ENCODE measurements around the gene DEFB131A.
"Not testable (repeated sequence)": the region's sequence is repeated elsewhere in the genome, so short reads cannot be mapped to it uniquely, and the experiment has no call there.

The DEFB131A gene, protein sequence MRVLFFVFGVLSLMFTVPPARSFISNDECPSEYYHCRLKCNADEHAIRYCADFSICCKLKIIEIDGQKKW

GRCh38 chr4:9444114-9444513 is at the start of gene DEFB131A:
DEFB131A (plus strand) TSS chr4:9444414; CDS start chr4:9444534, 120 bp downstream.
- not testable (repeated sequence) for DNase-seq (ENCODE audit: low spot score)

GRCh38 chr4:9405774-9406173 is 38.4 kb upstream of the DEFB131A start:
- not testable (repeated sequence) for DNase-seq (ENCODE audit: low spot score)

- not testable (repeated sequence) for DNase-seq (ENCODE audit: low spot score)
Measured at GRCh38 chr4:9406491-9406890, 37.7 kb upstream of the DEFB131A start.

DNA sequence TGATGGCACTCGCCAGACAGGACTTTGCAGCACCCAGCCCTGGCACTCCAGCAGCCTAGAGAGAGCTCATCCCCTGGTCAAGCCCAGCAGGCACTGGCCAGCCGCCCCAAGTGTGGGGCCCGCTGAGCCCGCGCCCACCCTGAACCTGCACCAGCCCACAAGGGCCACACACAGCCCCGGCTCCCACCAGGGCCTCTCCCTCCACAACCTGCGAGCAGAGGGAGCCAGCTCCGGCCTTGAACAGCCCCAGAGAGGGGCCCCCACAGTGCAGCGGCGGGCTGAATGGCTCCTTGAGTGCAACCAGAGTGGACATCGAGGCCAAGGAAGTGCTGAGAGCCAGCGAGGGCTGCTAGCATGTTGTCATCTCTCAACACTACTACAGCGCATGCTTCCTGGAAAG is 34.4 kb upstream of the DEFB131A start:
- no peak for DNase-seq (ENCODE audit: low spot score)

DNA sequence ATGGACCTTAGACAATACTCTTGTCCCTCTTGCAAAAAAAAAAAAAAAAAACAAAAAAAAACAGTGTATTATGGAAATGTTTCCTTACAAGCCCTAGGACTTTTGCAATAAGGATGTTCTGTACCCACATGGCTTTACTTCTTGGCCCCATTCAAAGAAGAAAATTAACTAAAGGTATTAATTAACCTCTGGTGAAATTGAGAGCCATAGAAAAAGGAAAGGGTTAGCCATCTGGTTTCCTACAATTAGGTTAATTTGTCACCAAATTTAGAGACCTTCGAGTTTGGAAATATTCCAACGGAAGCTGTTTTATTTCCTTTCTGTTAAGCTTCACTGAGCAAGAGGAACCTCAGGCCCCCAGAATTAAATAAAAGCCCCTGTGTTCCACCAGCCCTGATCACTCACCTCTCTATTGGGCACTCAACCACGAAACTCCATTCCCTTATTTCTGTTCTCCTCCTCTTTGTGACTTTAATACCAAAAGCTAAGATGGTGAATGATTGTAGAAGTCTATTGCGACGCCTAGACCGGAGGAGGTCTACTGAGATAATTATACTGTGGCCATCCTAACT is 22.2 kb upstream of the DEFB131A start:
- not testable (repeated sequence) for DNase-seq (ENCODE audit: low spot score)

GRCh38 chr4:9425916-9426315 is 18.3 kb upstream of the DEFB131A start:
- DNase-seq (ENCODE audit: low spot score): not testable (repeated sequence)

- not testable (repeated sequence) for DNase-seq (ENCODE audit: low spot score)
Measured at GRCh38 chr4:9430061-9430460, 14.2 kb upstream of the DEFB131A start.

- DNase-seq (ENCODE audit: low spot score): not testable (repeated sequence)
Measured at GRCh38 chr4:9433320-9433719, 10.9 kb upstream of the DEFB131A start.

DNA sequence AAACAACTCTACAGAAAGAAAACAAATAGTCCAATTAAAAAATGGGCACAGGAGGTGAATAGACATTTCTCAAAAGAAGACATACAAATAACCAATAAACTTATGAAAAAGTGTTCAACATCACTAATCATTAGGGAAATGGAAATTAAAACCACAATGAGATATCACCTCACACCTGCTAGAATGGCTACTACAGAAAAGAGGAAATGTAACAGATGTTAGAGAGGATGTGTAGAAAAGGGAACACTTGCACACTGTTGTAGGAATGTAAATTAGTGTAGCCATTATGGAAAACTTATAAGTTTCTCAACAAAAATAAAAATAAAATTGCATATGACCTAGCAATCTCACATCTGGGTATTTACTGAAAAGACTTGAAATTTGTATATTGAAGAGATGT is 7.5 kb upstream of the DEFB131A start:
- not testable (repeated sequence) for DNase-seq (ENCODE audit: low spot score)

GRCh38 chr4:9442355-9442754 is 1.9 kb upstream of the DEFB131A start:
- DNase-seq (ENCODE audit: low spot score): not testable (repeated sequence)

DNA sequence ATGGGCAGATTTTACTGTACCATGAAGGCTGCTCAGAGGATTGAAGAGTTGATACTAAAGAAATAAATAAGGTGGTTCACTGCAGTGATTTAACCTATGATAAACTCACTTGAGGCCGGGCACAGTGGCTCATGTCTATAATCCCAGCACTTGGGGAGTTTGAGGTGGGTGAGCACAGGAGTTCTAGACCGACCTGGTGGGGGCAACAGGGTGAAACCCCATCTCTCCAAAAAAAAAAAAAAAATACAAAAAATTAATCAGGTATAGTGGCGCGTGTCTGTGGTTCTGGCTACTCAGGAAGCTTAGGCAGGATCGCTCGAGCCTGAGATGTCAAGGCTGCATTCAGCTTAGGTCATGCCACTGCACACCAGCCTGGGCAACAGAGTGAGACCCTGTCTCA is 467 bp downstream of the DEFB131A start:
- not testable (repeated sequence) for DNase-seq (ENCODE audit: low spot score)

GRCh38 chr4:9452251-9452650 is 8.0 kb downstream of the DEFB131A start:
- not testable (repeated sequence) for DNase-seq (ENCODE audit: low spot score)

- DNase-seq (ENCODE audit: low spot score): not testable (repeated sequence)
Measured at GRCh38 chr4:9454284-9454683, 10.1 kb downstream of the DEFB131A start.

- DNase-seq (ENCODE audit: low spot score): not testable (repeated sequence)
Measured at GRCh38 chr4:9455046-9455445, 10.8 kb downstream of the DEFB131A start.

GRCh38 chr4:9479466-9479865 is 35.3 kb downstream of the DEFB131A start:
- not testable (repeated sequence) for DNase-seq (ENCODE audit: low spot score)

DNA sequence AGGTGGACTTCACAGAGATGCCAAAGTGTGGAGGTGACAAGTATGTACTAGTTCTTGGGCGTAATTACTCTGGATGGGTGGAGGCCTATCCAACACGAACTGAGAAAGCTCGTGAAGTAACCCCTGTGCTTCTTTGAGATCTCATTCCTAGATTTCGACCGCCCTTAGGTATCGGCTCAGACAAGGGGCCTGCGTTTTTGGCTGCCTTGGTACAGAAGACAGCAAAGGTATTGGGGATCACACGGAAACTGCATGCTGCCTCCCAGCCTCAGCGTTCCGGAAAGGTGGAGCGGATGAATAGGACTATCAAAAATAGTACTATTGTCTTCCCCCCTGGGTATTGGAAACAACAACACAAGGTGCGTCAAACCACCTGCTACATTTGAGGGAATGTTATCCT is 35.9 kb downstream of the DEFB131A start:
- DNase-seq (ENCODE audit: low spot score): not testable (repeated sequence)

DNA sequence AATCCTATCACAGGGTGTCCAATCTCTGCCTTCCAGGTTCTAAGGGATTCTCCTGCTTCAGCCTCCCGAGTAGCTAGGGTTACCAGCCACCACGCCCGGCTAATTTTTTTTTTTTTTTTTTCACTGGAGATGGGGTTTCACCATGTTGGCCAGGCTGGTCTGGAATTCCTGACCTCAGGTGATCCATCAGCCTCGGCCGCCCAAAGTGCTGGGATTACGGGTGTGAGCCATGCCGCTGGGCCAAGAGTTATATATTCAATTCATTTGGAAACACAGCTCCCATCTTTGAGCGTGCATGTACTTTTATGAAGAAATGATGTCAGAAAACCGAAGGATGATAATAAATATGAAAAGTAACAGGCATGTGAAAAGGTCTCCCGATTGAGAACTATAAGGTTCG is 38.7 kb downstream of the DEFB131A start:
- not testable (repeated sequence) for DNase-seq (ENCODE audit: low spot score)

DNA sequence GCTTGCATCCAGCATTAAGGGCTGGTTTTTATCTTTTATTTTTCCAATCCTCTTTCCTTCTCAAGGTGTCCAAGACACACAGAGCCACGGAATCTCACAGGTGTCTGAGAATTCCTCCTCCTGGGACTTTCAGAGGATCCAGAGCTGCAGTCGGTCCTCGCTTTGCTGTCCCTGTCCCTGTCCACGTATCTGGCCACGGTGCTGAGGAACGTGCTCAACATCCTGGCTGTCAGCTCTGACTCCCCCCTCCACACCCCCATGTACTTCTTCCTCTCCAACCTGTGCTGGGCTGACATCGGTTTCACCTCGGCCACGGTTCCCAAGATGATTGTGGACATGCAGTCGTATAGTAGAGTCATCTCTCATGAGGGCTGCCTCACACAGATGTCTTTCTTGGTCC is 39.5 kb downstream of the DEFB131A start:
- DNase-seq (ENCODE audit: low spot score): not testable (repeated sequence)

DNA sequence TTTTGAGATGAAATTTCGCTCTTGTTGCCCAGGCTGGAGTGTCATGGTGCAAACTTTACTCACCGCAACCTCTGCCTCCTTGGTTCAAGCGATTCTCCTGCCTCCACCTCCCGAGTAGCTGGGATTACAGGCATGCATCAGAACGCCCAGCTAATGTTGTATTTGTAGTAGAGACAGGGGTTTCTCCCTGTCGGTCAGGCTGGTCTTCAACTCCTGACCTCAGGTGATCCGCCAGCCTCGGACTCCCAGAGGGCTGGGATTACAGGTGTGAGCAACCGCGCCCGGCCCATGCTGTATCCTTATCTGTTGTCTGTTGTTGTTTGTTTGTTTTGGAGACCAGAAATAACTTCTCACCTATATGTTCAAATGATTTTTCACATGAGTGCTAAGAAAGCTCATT is 42.7 kb downstream of the DEFB131A start:
- DNase-seq (ENCODE audit: low spot score): not testable (repeated sequence)

DNA sequence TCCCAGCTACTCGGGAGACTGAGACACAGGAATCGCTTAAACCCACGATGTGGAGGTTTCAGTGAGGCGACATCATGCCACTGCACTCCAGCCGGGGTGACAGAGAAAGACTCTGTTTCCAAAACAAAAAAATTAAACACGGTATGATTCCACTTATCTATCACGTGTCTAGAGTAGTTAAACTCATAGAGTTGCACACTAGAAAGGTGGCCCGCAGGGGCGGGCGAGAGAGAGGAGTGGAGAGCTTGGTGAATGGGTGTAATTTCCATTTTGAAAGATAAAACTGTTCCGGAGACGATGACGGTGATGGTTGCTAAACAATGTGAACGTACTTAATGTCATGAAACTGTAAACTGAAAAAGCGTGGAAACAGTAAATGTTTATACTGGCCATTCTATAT is 44.6 kb downstream of the DEFB131A start:
- not testable (repeated sequence) for DNase-seq (ENCODE audit: low spot score)

- not testable (repeated sequence) for DNase-seq (ENCODE audit: low spot score)
Measured at GRCh38 chr4:9490496-9490895, 46.3 kb downstream of the DEFB131A start.

GRCh38 chr4:9490986-9491385 is 46.8 kb downstream of the DEFB131A start:
- DNase-seq (ENCODE audit: low spot score): not testable (repeated sequence)

- not testable (repeated sequence) for DNase-seq (ENCODE audit: low spot score)
Measured at GRCh38 chr4:9493589-9493988, 49.4 kb downstream of the DEFB131A start.

All from pons (tissue), 1 donor.